ENCODE data around the gene PLPPR2.
"Not testable (repeated sequence)": the region's sequence is repeated elsewhere in the genome, so short reads cannot be mapped to it uniquely, and the experiment has no call there.

- not testable (repeated sequence) for TF ChIP-seq CTCF (conservative IDR thresholded peaks at IDR 0.05; ENCODE audit: low read depth, low read length); EZH2 (IDR thresholded peaks at IDR 0.05; ENCODE audit: borderline replicate concordance, low read depth, low read length, poor library complexity, severe bottlenecking)
Measured at GRCh38 chr19:11320278-11320995, 34.8 kb upstream of the PLPPR2 start.
